Ammon's horn (tissue), 1 donor: ENCODE data around the gene ASS1.
"Not testable (repeated sequence)": the region's sequence is repeated elsewhere in the genome, so short reads cannot be mapped to it uniquely, and the experiment has no call there.

Experiments
- DNase-seq: peaks from one replicate; pipeline ENCODE4 v3.0.0-alpha.2; 2016; ENCODE audit warnings: low spot score

The ASS1 gene

DNA sequence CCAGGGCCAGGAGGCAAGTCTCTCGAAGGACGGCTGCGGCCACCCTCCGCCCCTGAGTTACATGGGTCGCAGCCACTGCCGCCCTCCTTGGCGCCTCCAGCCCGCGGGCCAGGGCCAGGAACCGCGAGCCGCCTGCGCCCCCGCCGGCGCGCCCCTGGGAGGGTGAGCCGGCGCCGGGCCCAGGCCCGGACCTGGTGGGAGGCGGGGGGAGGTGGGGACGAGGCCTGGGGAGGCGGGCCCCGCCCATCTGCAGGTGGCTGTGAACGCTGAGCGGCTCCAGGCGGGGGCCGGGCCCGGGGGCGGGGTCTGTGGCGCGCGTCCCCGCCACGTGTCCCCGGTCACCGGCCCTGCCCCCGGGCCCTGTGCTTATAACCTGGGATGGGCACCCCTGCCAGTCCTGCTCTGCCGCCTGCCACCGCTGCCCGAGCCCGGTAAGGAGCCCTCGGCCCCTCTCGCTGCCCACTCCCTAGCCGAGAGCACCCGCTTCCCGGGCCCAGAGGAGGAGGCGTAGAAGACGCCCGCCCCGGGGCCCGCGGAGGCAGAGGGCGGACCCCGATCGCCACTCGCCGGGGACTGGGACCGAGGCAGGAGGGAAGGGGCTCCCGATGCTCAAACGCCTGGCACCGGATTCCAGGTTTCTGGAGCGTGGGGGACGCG is at the start of gene ASS1:
TSS of gene ASS1 (plus strand) at position 397 of the 657 bp plus-strand sequence. CDS start 7,268 bp downstream, outside the sequence.
- no peak for DNase-seq

DNA sequence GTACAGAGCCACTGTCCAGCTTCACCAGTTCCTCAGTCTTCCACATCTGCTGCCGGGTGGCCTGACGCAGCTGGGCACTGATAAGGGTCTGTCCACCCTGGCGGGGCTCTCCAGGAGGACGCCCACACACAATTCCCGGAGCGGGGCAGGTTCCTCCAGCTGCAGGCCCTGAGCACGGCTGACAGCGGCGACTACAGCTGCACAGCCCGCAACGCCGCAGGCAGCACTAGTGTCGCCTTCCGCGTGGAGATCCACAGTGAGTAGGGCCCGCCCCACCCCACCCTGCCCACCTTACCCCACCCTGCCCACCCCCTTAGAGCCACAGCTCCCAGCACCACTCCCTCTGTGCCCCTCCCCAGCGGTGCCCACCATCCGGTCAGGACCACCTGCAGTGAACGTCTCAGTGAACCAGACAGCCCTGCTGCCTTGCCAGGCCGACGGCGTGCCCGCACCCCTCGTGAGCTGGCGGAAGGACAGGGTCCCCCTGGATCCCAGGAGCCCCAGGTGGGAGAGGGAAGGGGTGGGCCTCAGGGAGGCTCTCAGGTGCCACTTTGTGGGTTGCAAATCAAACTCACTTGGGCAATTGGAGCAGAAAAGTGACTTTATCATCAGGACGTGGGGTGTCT is 48.8 kb upstream of the ASS1 start:
- DNase-seq, result no peak

DNA sequence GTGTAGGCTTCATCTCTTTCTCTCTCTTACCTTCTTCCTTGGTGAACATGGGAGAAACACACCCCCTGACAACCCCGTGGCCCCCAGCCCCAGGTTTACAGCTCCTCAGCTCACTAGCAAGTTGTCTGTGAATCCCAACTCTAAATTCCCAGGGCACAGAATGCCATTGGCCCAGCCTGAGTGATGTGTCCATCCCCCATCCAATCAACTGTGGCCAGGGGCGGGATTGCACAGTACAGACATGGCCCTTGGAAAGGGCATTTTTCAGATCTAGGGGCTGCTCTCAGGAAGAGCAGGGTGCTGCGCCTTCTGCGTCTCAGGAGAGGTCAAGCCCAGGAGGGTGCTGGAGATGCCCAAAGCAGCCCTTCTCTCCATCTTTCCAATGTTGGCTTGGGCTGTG is 48.2 kb upstream of the ASS1 start:
- DNase-seq, result no peak

GRCh38 chr9:130398487-130399240 is 46.1 kb upstream of the ASS1 start:
- no peak for DNase-seq

DNA sequence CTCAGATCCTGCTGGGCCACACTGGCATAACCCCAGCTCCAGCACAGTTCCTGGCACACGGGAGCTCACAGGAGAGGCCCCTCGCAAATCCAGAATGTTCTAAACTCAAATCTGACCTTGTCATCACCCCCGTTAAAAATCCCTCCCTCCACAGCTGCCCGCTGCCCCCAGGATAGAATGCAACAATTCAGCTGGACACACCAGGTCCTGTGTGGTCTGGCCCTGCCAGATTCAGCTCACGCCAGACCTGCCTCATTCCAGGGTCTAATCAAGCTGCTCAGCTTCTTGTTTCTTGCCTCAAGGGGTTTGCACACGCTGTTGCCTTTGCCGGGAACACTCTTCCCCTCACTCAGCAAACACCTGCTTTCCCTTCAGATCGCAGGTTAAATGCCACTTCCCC is 45.0 kb upstream of the ASS1 start:
- no peak for DNase-seq

- no peak for DNase-seq
Observed at GRCh38 chr9:130400870-130401269, 43.9 kb upstream of the ASS1 start.

GRCh38 chr9:130401742-130402141 is 43.0 kb upstream of the ASS1 start:
- DNase-seq, result not testable (repeated sequence)

GRCh38 chr9:130402243-130402642 is 42.5 kb upstream of the ASS1 start:
- no peak for DNase-seq

DNA sequence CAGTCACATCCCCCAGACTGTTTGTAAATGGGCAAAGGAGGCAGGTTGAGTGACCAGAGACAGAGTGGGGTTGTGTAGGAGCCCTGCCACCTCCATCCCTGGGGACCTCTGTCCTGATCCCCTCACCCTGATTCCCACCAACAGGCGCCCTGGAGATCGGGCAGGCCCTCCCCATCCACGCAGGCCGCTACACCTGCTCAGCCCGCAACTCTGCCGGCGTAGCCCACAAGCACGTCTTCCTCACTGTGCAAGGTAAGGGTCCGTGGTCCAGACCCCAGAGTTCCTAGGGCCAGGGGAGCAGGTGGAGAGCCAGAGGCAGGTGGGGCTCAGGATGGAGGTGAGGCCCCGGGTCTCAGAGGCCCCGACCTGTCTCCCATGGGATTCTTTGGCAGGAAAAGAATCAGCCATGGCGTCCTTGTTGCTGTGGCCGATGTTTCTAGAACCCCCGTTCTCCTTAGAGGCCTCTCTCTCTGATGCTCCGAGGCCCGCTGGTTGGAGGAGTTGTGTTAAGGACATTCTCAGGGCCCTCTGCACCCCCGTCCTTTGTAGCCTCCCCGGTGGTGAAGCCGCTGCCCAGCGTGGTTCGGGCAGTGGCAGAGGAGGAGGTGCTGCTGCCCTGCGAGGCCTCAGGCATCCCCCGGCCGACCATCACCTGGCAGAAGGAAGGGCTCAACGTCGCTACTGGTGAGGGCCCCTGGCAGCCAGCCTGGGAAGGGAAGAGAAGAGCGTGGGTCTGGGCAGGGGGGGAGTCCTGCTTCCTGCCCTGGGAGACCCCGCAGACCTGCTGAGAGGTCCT is 41.9 kb upstream of the ASS1 start:
- no peak for DNase-seq

- no peak for DNase-seq
Observed at GRCh38 chr9:130405657-130406257, 39.0 kb upstream of the ASS1 start.

- DNase-seq, result no peak
Observed at GRCh38 chr9:130406278-130406895, 38.4 kb upstream of the ASS1 start.

GRCh38 chr9:130407916-130408663 is 36.7 kb upstream of the ASS1 start:
- DNase-seq, result no peak

- no peak for DNase-seq
Observed at GRCh38 chr9:130408669-130409068, 36.1 kb upstream of the ASS1 start.

GRCh38 chr9:130409246-130409645 is 35.5 kb upstream of the ASS1 start:
- no peak for DNase-seq

GRCh38 chr9:130410443-130410842 is 34.3 kb upstream of the ASS1 start:
- DNase-seq, result no peak

GRCh38 chr9:130411566-130411915 is 33.2 kb upstream of the ASS1 start:
- no peak for DNase-seq

DNA sequence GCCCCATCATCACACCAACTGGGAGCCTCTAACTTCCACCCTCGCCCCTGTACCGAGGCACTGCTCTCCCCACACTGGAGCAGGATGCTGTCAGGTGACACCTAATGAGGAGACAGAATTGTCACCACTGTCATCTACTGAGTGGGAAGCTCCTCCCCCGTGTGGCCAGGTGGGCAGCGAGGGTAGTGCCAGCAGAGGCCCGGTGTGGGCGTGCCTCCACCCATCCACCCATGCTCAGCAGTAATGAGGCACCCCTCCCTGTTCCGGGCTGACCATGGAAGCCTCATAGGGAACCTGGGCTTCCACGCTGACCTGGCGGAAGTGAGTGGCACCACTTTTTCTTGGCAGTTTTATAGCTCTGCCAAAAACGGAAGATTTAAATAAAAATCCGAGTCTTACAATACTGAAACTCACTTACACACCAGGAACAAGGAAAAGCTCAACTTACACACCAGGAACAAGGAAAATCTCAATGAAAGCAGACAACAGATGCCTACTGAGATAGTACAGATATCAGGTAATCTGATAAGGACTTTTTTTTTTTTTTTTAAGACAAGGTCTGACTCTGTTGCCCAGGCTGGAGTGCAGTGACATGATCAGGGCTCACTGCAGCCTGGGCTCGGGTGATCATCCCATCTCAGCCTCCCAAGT is 30.6 kb upstream of the ASS1 start:
- DNase-seq, result no peak

- DNase-seq, result no peak
Observed at GRCh38 chr9:130414910-130415746, 29.6 kb upstream of the ASS1 start.

DNA sequence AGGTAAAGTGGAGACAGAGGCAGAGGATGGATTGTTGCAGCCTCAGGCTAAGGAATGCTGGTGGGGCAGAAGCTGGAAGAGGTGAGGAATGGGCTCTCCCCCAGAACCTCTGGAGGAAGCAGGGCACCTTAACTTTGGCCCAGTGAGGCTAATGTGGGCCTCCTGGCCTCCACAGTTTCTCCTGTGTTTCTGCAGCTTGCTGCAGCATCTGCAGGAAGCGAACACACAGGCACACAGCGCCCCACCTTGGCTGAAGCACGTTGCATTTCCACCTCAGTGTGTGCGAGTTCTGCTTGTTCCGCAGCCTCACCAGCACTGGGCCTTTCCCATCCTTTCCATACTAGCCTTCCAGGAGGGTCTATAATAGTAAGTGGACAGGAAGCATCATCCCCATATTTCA is 27.2 kb upstream of the ASS1 start:
- DNase-seq, result no peak
